Epidermal melanocyte (primary cell): ENCODE results near the gene FUZ.

Experiments
- DNase-seq: peaks from one replicate; pipeline ENCODE4 v3.0.0; 2011; ENCODE audit warnings: low spot score; ENCODE audit not compliant: insufficient read length

Gene FUZ

DNA sequence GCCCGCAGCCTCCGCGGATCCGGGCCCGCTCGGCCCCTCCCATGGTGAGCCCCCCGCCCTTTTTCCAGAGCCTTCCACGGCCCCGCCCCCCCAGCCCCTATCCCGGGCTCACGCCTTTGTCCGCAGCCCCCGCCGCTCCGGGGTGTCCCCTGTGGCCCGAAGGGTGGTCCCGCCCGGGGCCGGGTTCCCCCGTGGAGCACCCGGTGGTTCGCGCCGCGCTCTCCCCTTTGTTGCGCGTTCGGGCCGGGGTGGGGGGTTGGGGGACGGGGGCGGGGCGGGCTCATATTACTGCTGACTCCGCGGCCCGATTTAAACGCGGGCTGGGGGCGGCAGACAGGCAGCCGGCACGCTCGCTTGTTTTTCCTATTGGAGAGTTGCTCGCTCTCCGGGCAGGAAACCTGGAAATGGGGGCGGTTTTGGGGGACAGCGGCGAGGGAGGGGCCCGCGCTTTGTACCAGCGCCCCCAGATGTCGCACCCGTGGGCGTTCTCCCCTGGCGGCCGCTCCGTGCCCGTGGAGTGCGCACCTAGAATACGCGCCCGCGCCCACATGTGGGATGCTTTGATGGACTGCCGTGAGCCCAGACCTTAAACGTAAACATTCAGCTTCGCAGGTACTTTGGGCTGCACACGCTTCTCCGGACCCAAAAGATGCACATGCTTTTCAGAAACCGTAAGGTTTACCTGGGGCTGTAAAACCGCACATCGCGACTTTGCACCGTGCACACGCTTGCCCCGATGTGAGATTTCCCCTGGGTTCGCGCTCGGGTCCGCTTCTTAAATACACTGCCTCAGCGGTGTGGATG is 38.6 kb upstream of the FUZ start:
- DNase-seq = no peak

- DNase-seq = peak; percentile 95
Measured at GRCh38 chr19:49850487-49851342, 37.6 kb upstream of the FUZ start, which contains the start of gene PTOV1. PTOV1 (plus strand) TSS chr19:49851159.

- no peak for DNase-seq
Measured at GRCh38 chr19:49850221-49850486, 37.1 kb upstream of the FUZ start.

GRCh38 chr19:49849433-49850220 is 36.5 kb upstream of the FUZ start:
- no peak for DNase-seq

GRCh38 chr19:49848938-49849337 is 35.8 kb upstream of the FUZ start:
- no peak for DNase-seq

DNA sequence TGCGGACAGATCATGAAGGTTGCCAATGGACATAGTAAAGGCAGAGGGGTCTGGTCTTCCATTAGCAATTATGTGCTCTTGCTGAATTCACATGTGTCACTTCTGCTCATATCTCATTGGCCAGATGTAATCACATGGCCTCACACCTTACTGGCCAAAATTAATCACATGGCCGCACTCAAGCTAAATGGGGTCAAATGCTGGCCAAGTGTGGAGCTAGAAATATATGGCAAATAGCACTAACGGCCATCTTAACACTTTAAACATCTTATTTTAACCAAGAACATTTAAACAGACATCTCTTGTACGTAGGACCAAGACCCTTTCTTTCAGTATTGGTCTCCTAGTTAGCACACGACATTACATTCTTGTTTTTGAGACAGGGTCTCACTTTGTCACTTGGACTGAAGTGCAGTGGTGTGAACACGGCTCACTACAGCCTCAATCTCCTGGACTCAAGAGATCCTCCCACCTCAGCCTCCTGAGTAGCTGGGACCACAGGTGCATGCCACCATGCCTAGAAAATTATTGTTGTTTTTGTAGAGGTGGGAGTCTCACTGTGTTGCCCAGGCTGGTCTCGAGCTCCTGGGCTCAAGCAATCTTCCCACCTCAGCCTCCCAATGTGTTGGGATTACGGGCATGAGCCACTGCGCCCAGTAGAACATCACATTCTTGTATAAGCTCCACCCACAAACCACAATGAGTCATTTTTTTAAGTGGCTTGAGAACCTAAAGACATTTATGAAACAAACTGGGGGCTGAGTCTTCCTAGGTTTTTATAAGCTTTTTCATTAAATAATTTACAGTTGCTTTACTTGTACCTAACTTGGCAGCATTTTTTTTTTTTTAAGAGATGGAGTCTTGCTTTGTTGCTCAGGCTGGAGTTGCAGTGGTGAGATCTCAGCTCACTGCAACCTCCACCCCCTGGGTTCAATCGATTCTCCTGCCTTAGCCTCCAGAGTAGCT is 34.9 kb upstream of the FUZ start:
- no peak for DNase-seq

DNA sequence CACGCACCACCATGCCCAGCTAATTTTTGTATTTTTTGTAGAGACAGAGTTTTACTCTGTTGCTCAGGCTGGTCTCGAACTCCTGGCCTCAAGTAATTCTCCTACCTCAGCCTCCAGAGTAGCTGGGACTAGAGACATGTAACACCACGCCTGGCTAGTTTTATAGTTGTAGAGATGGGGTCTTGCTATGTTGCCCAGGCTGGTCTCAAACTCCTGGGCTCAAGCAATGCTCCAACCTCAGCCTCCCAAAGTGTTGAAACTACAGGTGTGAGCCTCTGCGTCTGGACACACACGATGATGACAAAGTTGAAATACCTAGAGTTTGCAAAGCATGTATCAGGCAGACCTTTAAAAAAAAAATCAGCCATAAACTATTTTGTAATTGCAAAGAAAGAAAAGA is 33.3 kb upstream of the FUZ start:
- no peak for DNase-seq

DNA sequence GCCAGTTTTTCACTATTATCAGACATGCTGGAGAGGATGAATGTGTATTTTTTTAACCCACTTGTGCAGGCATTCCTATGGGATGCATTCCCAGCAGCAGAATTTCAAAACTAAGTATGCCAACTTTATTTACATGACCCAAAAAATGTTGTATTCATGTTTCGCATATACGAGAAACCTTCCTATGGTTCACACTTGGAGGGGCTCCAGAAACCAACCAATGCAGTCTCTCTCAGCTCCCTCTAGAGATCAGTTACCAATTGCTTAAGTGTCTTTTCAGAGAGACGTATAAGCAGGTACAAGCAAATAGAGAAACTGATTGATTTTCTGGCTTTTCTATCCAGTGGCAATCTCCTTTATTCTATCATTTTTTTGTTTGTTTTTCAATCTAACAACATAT is 32.3 kb upstream of the FUZ start:
- DNase-seq = no peak

GRCh38 chr19:49844138-49845095 is 31.3 kb upstream of the FUZ start:
- DNase-seq = no peak

- no peak for DNase-seq
Measured at GRCh38 chr19:49843265-49843664, 30.2 kb upstream of the FUZ start.

- DNase-seq = no peak
Measured at GRCh38 chr19:49840736-49841249, 27.7 kb upstream of the FUZ start.

GRCh38 chr19:49840321-49840720 is 27.2 kb upstream of the FUZ start:
- DNase-seq = no peak

DNA sequence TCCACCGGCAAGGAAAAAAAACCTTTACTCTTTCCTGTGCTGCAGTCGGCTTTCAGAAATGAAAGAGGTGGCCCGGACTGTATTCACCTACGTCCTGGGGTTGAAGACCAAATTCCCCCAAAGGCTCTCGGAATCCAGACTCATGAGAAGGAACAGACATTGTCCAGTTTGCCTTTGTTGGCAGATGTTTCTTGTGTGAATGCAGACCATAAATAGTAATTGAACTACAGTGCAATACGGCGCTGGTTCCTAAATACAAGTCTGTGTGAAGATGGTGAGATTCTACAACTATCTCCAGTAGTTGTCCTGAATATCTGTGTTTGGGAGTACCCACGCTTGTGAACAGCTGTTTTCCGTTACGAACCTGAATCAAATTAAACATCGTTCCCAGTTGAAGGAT is 26.6 kb upstream of the FUZ start:
- no peak for DNase-seq

DNA sequence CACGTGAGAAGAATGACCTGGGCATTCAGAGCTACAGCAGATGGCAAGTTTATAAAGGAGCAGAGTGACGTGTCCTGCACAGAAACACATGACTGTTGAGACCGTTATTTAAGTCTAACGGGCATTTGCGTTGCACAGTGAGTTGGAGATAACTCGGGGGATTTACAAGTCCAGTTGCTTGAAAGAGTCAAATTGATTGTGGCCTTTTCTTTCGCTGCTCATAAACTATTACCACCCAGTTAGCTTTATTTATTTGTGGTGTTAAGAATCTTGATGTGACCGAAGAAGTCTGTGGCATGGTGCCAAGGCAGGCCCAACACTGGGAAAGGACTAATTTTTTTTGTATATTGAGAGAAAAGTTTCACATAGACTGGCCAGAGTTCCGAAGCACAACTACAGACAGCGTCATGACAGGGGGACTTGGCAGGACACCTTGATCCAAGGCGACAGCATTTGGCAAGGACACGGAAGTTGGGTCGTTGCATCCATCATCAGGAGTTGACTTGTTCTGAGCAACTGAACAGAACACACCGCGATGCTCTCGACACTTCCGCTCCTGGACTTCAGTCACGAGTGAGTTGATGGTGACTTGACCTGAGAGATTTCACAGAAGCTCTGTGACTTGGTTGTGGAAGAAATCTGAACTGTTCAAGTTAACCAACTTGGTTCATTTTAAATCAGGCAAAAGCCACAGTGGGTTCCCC is 25.9 kb upstream of the FUZ start:
- DNase-seq = no peak

DNA sequence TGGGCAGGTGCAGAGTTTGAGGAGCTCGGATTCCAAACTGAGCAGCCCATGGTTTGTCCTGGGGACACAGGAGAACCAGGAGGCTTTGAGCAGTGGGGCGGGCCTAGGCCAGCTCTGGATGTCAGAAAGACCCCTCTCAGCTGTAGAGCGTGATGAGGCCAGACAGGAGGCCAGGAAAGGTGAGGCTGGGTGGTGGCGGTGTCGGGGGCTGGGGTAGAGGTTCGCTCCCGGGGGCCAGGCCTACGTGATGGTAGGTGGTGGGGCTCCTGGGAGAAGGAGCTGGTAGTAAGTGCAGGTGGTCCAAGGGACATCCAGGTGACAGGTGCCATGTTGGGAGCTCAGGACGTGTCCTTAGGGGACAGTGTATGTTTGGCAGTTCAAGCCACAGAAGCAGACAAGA is 24.3 kb upstream of the FUZ start:
- DNase-seq = no peak

GRCh38 chr19:49837009-49837310 is 23.9 kb upstream of the FUZ start:
- DNase-seq = no peak

- no peak for DNase-seq
Measured at GRCh38 chr19:49836176-49837008, 23.3 kb upstream of the FUZ start.

DNA sequence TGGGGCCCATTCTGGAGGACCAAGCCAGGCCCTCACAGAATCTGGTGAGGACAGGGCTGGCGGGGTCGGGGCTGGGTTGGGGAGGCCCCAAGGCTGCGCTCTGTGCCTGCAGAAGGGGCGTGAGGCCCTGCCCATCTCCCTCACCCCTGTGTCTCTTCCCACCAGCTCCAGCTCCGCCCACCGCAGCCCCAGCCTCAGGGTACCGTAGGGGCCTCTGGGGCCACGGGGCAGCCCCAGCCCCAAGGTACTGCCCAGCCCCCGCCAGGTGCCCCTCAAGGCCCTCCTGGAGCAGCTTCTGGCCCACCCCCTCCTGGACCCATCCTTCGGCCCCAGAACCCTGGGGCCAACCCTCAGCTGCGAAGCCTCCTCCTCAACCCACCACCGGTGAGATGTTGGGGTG is 22.5 kb upstream of the FUZ start:
- no peak for DNase-seq
